Activated naive CD8-positive, alpha-beta T cell treated with anti-CD3 and anti-CD28 coated beads, Interleukin-2, amount 50 U/mL, for 16 hours (primary cell): ENCODE measurements around the gene TBCD.

Experiments used
- DNase-seq: peaks from one replicate; pipeline ENCODE4 v3.0.0-alpha.2; 2020; ENCODE audit warnings: low read depth, low spot score

TBCD gene

GRCh38 chr17:82856361-82856760, 104.5 kb downstream of the TBCD start:
- DNase-seq, result no peak

GRCh38 chr17:82858376-82859126, 106.7 kb downstream of the TBCD start:
- no peak for DNase-seq

- DNase-seq, result no peak
Observed at GRCh38 chr17:82859431-82860403, 107.9 kb downstream of the TBCD start.

- no peak for DNase-seq
Observed at GRCh38 chr17:82860606-82861392, 108.9 kb downstream of the TBCD start.

GRCh38 chr17:82861393-82861775, 109.5 kb downstream of the TBCD start:
- DNase-seq, result no peak

GRCh38 chr17:82862191-82862590, 110.3 kb downstream of the TBCD start:
- no peak for DNase-seq

- no peak for DNase-seq
Observed at GRCh38 chr17:82862737-82863382, 111.0 kb downstream of the TBCD start.

GRCh38 chr17:82863383-82863940, 111.6 kb downstream of the TBCD start:
- no peak for DNase-seq

GRCh38 chr17:82863941-82864712, 112.3 kb downstream of the TBCD start:
- DNase-seq, result peak; percentile 53

GRCh38 chr17:82864713-82865248, 112.9 kb downstream of the TBCD start:
- no peak for DNase-seq

- no peak for DNase-seq
Observed at GRCh38 chr17:82865274-82865673, 113.4 kb downstream of the TBCD start.

GRCh38 chr17:82865774-82866395, 114.0 kb downstream of the TBCD start:
- DNase-seq, result no peak

GRCh38 chr17:82866590-82867191, 114.8 kb downstream of the TBCD start:
- DNase-seq, result no peak

GRCh38 chr17:82867763-82868325, 116.0 kb downstream of the TBCD start:
- no peak for DNase-seq

- no peak for DNase-seq
Observed at GRCh38 chr17:82868715-82869131, 116.9 kb downstream of the TBCD start.

- no peak for DNase-seq
Observed at GRCh38 chr17:82869536-82869935, 117.7 kb downstream of the TBCD start.

GRCh38 chr17:82870091-82870491, 118.2 kb downstream of the TBCD start:
- DNase-seq, result no peak

- DNase-seq, result no peak
Observed at GRCh38 chr17:82870541-82870940, 118.7 kb downstream of the TBCD start.
